Tibial nerve (tissue), 4 donors: ENCODE measurements around the gene ZRSR2.
"Not testable (repeated sequence)": the region's sequence is repeated elsewhere in the genome, so short reads cannot be mapped to it uniquely, and the experiment has no call there.

Source experiments
- CTCF ChIP-seq, 5 experiments: fragments of 200-600 bp in 3 of 5; fragments of 450-650 bp in 2 of 5; sonication (generic) in 3 of 5; IDR thresholded peaks; one replicate each; pipeline ENCODE4 v1.5.1; 2016 to 2019; ENCODE audit warnings: antibody characterized with exemption in 5 of 5, mild to moderate bottlenecking in 3 of 5, moderate library complexity in 2 of 5
- EP300 ChIP-seq, 2 donors: sonication (generic); formaldehyde crosslinking; IDR thresholded peaks; one replicate each; pipeline ENCODE4 v1.6.1; 2017; ENCODE audit warnings: antibody characterized with exemption in 2 of 2, mild to moderate bottlenecking in 1 of 2
- POLR2A ChIP-seq, 2 donors: fragments of 450-650 bp; IDR thresholded peaks; one replicate each; pipeline ENCODE4 v1.6.1; 2017; ENCODE audit warnings: antibody characterized with exemption in 2 of 2, mild to moderate bottlenecking in 2 of 2, moderate library complexity in 2 of 2

GRCh38 chrX:15831347-15831746 is 41.1 kb downstream of the ZRSR2 start:
- TF ChIP-seq CTCF, POLR2A, EP300 (IDR thresholded peaks at IDR 0.05): not testable (repeated sequence)
